HepG2 (cell line): Measurements from ENCODE around the gene PSAP. TPM values are rescaled to one million over a fixed set of nuclear protein-coding genes. Genes with fewer than 3 reads are reported as not detected.

Experiments
- CHCHD3 ChIP-seq: sonication (generic); formaldehyde crosslinking; IDR thresholded peaks from 2 replicates; pipeline ENCODE4 v1.8.0; 2022; ENCODE audit warnings: mild to moderate bottlenecking, missing genetic modification reagents, moderate library complexity
- CREB1 ChIP-seq, 2 experiments: fragments of 450-650 bp in 1 of 2; IDR thresholded peaks; 2 replicates each; pipeline ENCODE4 v1.6.1; 2016 to 2017; ENCODE audit warnings: control low read depth in 1 of 2, mild to moderate bottlenecking in 1 of 2, missing compliant biosample characterization in 1 of 2, missing genetic modification characterization in 1 of 2
- GLI4 ChIP-seq: sonication (generic); formaldehyde crosslinking; IDR thresholded peaks from 2 replicates; pipeline ENCODE4 v1.5.1; 2020; ENCODE audit warnings: missing genetic modification reagents, mild to moderate bottlenecking, moderate library complexity, borderline replicate concordance
- GMEB1 ChIP-seq: sonication (generic); formaldehyde crosslinking; IDR thresholded peaks from 2 replicates; pipeline ENCODE4 v1.5.1; 2020; ENCODE audit warnings: missing genetic modification reagents, mild to moderate bottlenecking, borderline replicate concordance
- HMG20A ChIP-seq: IDR thresholded peaks from 2 replicates; pipeline ENCODE4 v1.6.1; 2016; ENCODE audit warnings: borderline replicate concordance
- IKZF4 ChIP-seq: sonication (generic); formaldehyde crosslinking; IDR thresholded peaks from 2 replicates; pipeline ENCODE4 v1.5.1; 2020; ENCODE audit warnings: borderline replicate concordance, mild to moderate bottlenecking, low read depth, missing genetic modification reagents; ENCODE audit errors: not compliant biosample characterization
- KLF6 ChIP-seq: IDR thresholded peaks from 2 replicates; pipeline ENCODE4 v1.8.0; 2016; ENCODE audit warnings: missing biosample characterization, missing genetic modification reagents
- MEIS2 ChIP-seq: sonication (generic); formaldehyde crosslinking; IDR thresholded peaks from 2 replicates; pipeline ENCODE4 v1.9.0; 2021; ENCODE audit warnings: mild to moderate bottlenecking, missing genetic modification reagents
- MIXL1 ChIP-seq: IDR thresholded peaks from 2 replicates; pipeline ENCODE4 v1.6.1; 2016
- MTF2 ChIP-seq: sonication (generic); formaldehyde crosslinking; IDR thresholded peaks from 2 replicates; pipeline ENCODE4 v1.5.0; 2020; ENCODE audit warnings: missing genetic modification reagents, borderline replicate concordance
- NBN ChIP-seq: fragments of 450-650 bp; conservative IDR thresholded peaks from 2 replicates; pipeline ENCODE4 v1.6.1; 2017
- NFIB ChIP-seq: sonication (generic); formaldehyde crosslinking; IDR thresholded peaks from 2 replicates; pipeline ENCODE4 v1.9.0; 2021; ENCODE audit warnings: missing genetic modification reagents, mild to moderate bottlenecking, borderline replicate concordance
- RXRA ChIP-seq: sonication (generic); formaldehyde crosslinking; IDR thresholded peaks from 2 replicates; pipeline ENCODE4 v1.5.1; 2020; ENCODE audit warnings: missing genetic modification reagents
- SMYD3 ChIP-seq: sonication (generic); formaldehyde crosslinking; IDR thresholded peaks from 2 replicates; pipeline ENCODE4 v1.8.1; 2023; ENCODE audit warnings: mild to moderate bottlenecking, missing genetic modification reagents
- ZBTB44 ChIP-seq: sonication (generic); formaldehyde crosslinking; IDR thresholded peaks from 2 replicates; pipeline ENCODE4 v1.4.0; 2020; ENCODE audit warnings: missing genetic modification reagents
- ZFP1 ChIP-seq: IDR thresholded peaks from 2 replicates; pipeline ENCODE4 v1.6.1; 2016
- ZNF124 ChIP-seq: sonication (generic); formaldehyde crosslinking; IDR thresholded peaks from 2 replicates; pipeline ENCODE4 v1.4.0; 2020; ENCODE audit warnings: missing genetic modification reagents
- ZNF20 ChIP-seq: sonication (generic); formaldehyde crosslinking; IDR thresholded peaks from 2 replicates; pipeline ENCODE4 v1.4.0; 2020; ENCODE audit warnings: mild to moderate bottlenecking, moderate library complexity, missing genetic modification reagents
- ZNF75D ChIP-seq: sonication (generic); formaldehyde crosslinking; IDR thresholded peaks from 2 replicates; pipeline ENCODE4 v1.8.1; 2023; ENCODE audit warnings: missing genetic modification reagents, mild to moderate bottlenecking, borderline replicate concordance
- ZNF776 ChIP-seq: sonication (generic); formaldehyde crosslinking; IDR thresholded peaks from 2 replicates; pipeline ENCODE4 v1.4.0; 2020; ENCODE audit warnings: mild to moderate bottlenecking, missing genetic modification reagents
- polyA plus RNA-seq, 8 experiments: library from polyadenylated mRNA; depleted of rRNA in 3 of 8; stranded (reverse) in 7 of 8; unstranded in 1 of 8; fragments of >200 nt; fragmentation: Illumina TruSeq in 4 of 8; extraction: Trizol in 4 of 8; gene quantifications; 2 replicates each; pipeline versions ENCODE4 v1.2.1 to v1.2.3, GENCODE V29; 2011 to 2016; ENCODE audit warnings: low read depth in 4 of 8, missing spikeins in 1 of 8, mixed read lengths in 1 of 8; ENCODE audit not compliant: insufficient read depth in 1 of 8
- total RNA-seq, 5 experiments: library from RNA; depleted of rRNA; stranded (reverse); fragments of >200 nt; fragmentation: Illumina TruSeq; extraction: Trizol; gene quantifications; 2 replicates each; pipeline ENCODE4 v1.2.3, GENCODE V29; 2016; ENCODE audit warnings: low read depth in 1 of 5
- TF ChIP-seq, protein P1 (sequence below): sonication (generic); formaldehyde crosslinking; IDR thresholded peaks from 2 replicates; pipeline ENCODE4 v1.5.0; 2020; ENCODE audit warnings: mild to moderate bottlenecking, low read depth, missing genetic modification reagents, borderline replicate concordance
- TF ChIP-seq, protein P2 (sequence below): sonication (generic); formaldehyde crosslinking; IDR thresholded peaks from 2 replicates; pipeline ENCODE4 v1.5.0; 2020; ENCODE audit warnings: missing genetic modification reagents
- TF ChIP-seq, protein P3 (sequence below): sonication (generic); formaldehyde crosslinking; IDR thresholded peaks from 2 replicates; pipeline ENCODE4 v1.4.0; 2020; ENCODE audit warnings: missing genetic modification reagents

Gene PSAP
- total and polyA plus RNA-seq, 2 of the 13 experiments (the other 11 are each of a cell fraction or from before 2014, with no cell fraction given), result 323 to 643 TPM

GRCh38 chr10:71860243-71861029 lies 9.4 kb upstream of the PSAP start (continued):
- TF ChIP-seq, protein P1, sequence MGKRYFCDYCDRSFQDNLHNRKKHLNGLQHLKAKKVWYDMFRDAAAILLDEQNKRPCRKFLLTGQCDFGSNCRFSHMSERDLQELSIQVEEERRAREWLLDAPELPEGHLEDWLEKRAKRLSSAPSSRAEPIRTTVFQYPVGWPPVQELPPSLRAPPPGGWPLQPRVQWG, result no peak
- TF ChIP-seq NBN, result no peak
- no peak for TF ChIP-seq CHCHD3 (CRISPR knock-in tag)
- no peak for TF ChIP-seq ZNF75D (CRISPR knock-in tag)
- no peak for TF ChIP-seq ZNF20 (CRISPR knock-in tag)
- TF ChIP-seq ZNF124 (CRISPR knock-in tag), result 0 out of 2 replicates have a peak, but pooled peaks have one; percentile 52
- TF ChIP-seq SMYD3 (CRISPR knock-in tag), result no peak
- TF ChIP-seq MTF2, result no peak
- peak; percentile 56 for TF ChIP-seq CREB1 (IDR thresholded peaks at IDR 0.05)
- TF ChIP-seq CREB1 (CRISPR knock-in tag; IDR thresholded peaks at IDR 0.05), result no peak
- TF ChIP-seq, protein P2, sequence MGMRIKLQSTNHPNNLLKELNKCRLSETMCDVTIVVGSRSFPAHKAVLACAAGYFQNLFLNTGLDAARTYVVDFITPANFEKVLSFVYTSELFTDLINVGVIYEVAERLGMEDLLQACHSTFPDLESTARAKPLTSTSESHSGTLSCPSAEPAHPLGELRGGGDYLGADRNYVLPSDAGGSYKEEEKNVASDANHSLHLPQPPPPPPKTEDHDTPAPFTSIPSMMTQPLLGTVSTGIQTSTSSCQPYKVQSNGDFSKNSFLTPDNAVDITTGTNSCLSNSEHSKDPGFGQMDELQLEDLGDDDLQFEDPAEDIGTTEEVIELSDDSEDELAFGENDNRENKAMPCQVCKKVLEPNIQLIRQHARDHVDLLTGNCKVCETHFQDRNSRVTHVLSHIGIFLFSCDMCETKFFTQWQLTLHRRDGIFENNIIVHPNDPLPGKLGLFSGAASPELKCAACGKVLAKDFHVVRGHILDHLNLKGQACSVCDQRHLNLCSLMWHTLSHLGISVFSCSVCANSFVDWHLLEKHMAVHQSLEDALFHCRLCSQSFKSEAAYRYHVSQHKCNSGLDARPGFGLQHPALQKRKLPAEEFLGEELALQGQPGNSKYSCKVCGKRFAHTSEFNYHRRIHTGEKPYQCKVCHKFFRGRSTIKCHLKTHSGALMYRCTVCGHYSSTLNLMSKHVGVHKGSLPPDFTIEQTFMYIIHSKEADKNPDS (CRISPR knock-in tag), result no peak
- peak; percentile 37; the same call in 1 of the 2 replicates for TF ChIP-seq HMG20A (CRISPR knock-in tag)
- TF ChIP-seq RXRA (CRISPR knock-in tag), result peak; percentile 75
- no peak for TF ChIP-seq ZNF776
- TF ChIP-seq ZBTB44 (CRISPR knock-in tag), result no peak
- TF ChIP-seq, protein P3, sequence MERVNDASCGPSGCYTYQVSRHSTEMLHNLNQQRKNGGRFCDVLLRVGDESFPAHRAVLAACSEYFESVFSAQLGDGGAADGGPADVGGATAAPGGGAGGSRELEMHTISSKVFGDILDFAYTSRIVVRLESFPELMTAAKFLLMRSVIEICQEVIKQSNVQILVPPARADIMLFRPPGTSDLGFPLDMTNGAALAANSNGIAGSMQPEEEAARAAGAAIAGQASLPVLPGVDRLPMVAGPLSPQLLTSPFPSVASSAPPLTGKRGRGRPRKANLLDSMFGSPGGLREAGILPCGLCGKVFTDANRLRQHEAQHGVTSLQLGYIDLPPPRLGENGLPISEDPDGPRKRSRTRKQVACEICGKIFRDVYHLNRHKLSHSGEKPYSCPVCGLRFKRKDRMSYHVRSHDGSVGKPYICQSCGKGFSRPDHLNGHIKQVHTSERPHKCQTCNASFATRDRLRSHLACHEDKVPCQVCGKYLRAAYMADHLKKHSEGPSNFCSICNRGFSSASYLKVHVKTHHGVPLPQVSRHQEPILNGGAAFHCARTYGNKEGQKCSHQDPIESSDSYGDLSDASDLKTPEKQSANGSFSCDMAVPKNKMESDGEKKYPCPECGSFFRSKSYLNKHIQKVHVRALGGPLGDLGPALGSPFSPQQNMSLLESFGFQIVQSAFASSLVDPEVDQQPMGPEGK, result peak; percentile 68
- no peak for TF ChIP-seq GLI4 (CRISPR knock-in tag)
- TF ChIP-seq IKZF4 (CRISPR knock-in tag), result no peak
- no peak for TF ChIP-seq NFIB
- TF ChIP-seq MIXL1 (CRISPR knock-in tag), result no peak
- 0 out of 2 replicates have a peak, but pooled peaks have one; percentile 26 for TF ChIP-seq MEIS2 (CRISPR knock-in tag)
- 0 out of 2 replicates have a peak, but pooled peaks have one; percentile 30 for TF ChIP-seq KLF6 (CRISPR knock-in tag)
- no peak for TF ChIP-seq ZFP1 (CRISPR knock-in tag)
- no peak for TF ChIP-seq GMEB1 (CRISPR knock-in tag)
